ENCODE data around the gene PRIM2.
"Not testable (repeated sequence)": the region's sequence is repeated elsewhere in the genome, so short reads cannot be mapped to it uniquely, and the experiment has no call there.

GRCh38 chr6:57431742-57432141, 114.3 kb downstream of the PRIM2 start:
- TF ChIP-seq ZNF8 (CRISPR knock-in tag; IDR thresholded peaks at IDR 0.05); ZNF565 (CRISPR knock-in tag; conservative IDR thresholded peaks at IDR 0.05; ENCODE audit: low read depth); TOX (CRISPR knock-in tag; IDR thresholded peaks at IDR 0.05; ENCODE audit: borderline replicate concordance); ZFP30 (CRISPR knock-in tag; IDR thresholded peaks at IDR 0.05); ESRRG (CRISPR knock-in tag; IDR thresholded peaks at IDR 0.05); SNAI2 (CRISPR knock-in tag; IDR thresholded peaks at IDR 0.05): not testable (repeated sequence)
